Calu3 (cell line): ENCODE results near the gene ANKDD1B. TPM values are rescaled to one million over a fixed set of nuclear protein-coding genes. Genes with fewer than 3 reads are reported as not detected.

Experiments
- BruUV-seq: library from RNA; stranded (reverse); fragments of 400-500 nt; replicated peaks from 2 replicates; lab custom pipeline; 2021; lab: Mats Ljungman, UMichigan
- CTCF ChIA-PET: fragments of 300-600 bp; sonication (Branson Sonifier 250); formaldehyde crosslinking; loops from one replicate; lab custom pipeline; 2022; ENCODE audit warnings: antibody characterized with exemption; lab: Charles Lee
- DNase-seq: peaks from one replicate; pipeline ENCODE4 v3.0.0; 2022
- H3K27ac Mint-ChIP-seq: one replicate; pipeline ENCODE4 v1.8.0; 2022; ENCODE audit warnings: mixed read lengths; ENCODE audit not compliant: unreplicated experiment
- H3K27me3 Mint-ChIP-seq: one replicate; pipeline ENCODE4 v1.8.0; 2022; ENCODE audit warnings: mixed read lengths; ENCODE audit not compliant: unreplicated experiment
- H3K36me3 Mint-ChIP-seq: one replicate; pipeline ENCODE4 v1.8.0; 2022; ENCODE audit warnings: mild to moderate bottlenecking, moderate library complexity, mixed read lengths; ENCODE audit not compliant: insufficient read depth, unreplicated experiment
- H3K4me1 Mint-ChIP-seq: one replicate; pipeline ENCODE4 v1.8.0; 2022; ENCODE audit warnings: mild to moderate bottlenecking, low read depth, mixed read lengths; ENCODE audit not compliant: unreplicated experiment
- H3K4me3 Mint-ChIP-seq: one replicate; pipeline ENCODE4 v1.8.0; 2022; ENCODE audit warnings: mild to moderate bottlenecking, low read depth, moderate library complexity, mixed read lengths; ENCODE audit not compliant: unreplicated experiment
- H3K9me3 Mint-ChIP-seq: one replicate; pipeline ENCODE4 v1.8.0; 2022; ENCODE audit warnings: low read depth, mixed read lengths; ENCODE audit not compliant: unreplicated experiment
- CTCF ChIP-seq: fragments of 200-600 bp; IDR thresholded peaks from one replicate; pipeline ENCODE4 v1.8.0; 2022; ENCODE audit warnings: antibody characterized with exemption; ENCODE audit not compliant: unreplicated experiment
- intact Hi-C: fragments of 100-400 bp; cut with micrococcal nuclease; formaldehyde crosslinking; loops from one replicate; pipeline ENCODE4 v1.10.0; 2022; ENCODE audit not compliant: unreplicated experiment
- total RNA-seq: library from RNA; stranded (reverse); gene quantifications from 2 replicates; pipeline ENCODE4 v1.2.3, GENCODE V29; 2022

Gene ANKDD1B
- total RNA-seq, 1 experiment from 2014 or later: 1.3 TPM

- H3K9me3 Mint-ChIP-seq: no peaks in the 10 kb centered on the region
- H3K27me3 Mint-ChIP-seq: no peaks in the 10 kb centered on the region
- intact Hi-C loops: no loop called here
- peak overlapping the region; percentile 60 for H3K27ac Mint-ChIP-seq
- TF ChIP-seq CTCF: no peak
- no TSS peak for BruUV-seq
- peaks cover 51% of the 10 kb centered on the region for H3K4me1 Mint-ChIP-seq
- CTCF ChIA-PET: interaction anchor here (0.6 to 1.8 kb wide), 2 partner anchors 9 to 1869 kb away, joined by 3 to 5 read pairs; partner anchors contain the start of gene WDR41
- no peaks in the 10 kb centered on the region for H3K36me3 Mint-ChIP-seq
- no peak for DNase-seq
- no peak overlapping the region for H3K4me3 Mint-ChIP-seq
These were observed 12.6 kb downstream of the ANKDD1B start for GRCh38 chr5:75623846-75624245.

DNA sequence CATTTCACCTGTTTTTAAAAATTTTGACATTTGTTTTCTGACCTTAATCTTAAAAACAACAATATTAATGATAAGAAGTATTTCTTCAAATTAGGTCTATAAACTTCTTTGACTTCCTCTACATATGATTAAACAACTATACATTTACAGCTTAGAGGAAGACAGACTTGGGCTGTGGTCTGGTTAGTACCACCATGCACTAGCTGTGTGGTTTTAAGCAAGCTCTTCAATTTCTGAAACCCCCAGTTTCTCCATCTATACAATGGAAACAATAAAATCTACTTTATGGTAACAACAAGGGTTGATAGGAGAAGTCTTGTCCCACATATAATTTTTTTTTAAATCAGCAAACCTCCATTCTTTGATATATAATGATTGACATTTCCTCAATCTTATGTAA is 15.7 kb downstream of the ANKDD1B start:
- Mint-ChIP-seq H3K27me3 (no peaks in the 10 kb centered on the region), H3K36me3 (no peaks in the 10 kb centered on the region), H3K9me3 (no peaks in the 10 kb centered on the region), H3K27ac (no peak overlapping the region), H3K4me3 (no peak overlapping the region), H3K4me1 (peaks cover 38% of the 10 kb centered on the region)
- intact Hi-C loops: no loop called here
- no peak for TF ChIP-seq CTCF
- BruUV-seq: no TSS peak
- DNase-seq: no peak
- CTCF ChIA-PET: interaction anchor here (0.6 kb wide), 1 partner anchor 12 kb away, joined by 3 read pairs; no protein-coding TSS in a partner anchor

GRCh38 chr5:75627801-75628200 is 16.5 kb downstream of the ANKDD1B start:
- H3K9me3 Mint-ChIP-seq: no peaks in the 10 kb centered on the region
- H3K4me3 Mint-ChIP-seq: no peak overlapping the region
- CTCF ChIA-PET: interaction anchor here (0.5 kb wide), 1 partner anchor 190 kb away, joined by 5 read pairs; no protein-coding TSS in a partner anchor
- H3K36me3 Mint-ChIP-seq: no peaks in the 10 kb centered on the region
- BruUV-seq: no TSS peak
- TF ChIP-seq CTCF: no peak
- no peak for DNase-seq
- intact Hi-C loops: no loop called here
- H3K27me3 Mint-ChIP-seq: no peaks in the 10 kb centered on the region
- peaks cover 30% of the 10 kb centered on the region for H3K4me1 Mint-ChIP-seq
- H3K27ac Mint-ChIP-seq: no peak overlapping the region

GRCh38 chr5:75630875-75631274 is 19.6 kb downstream of the ANKDD1B start:
- no TSS peak for BruUV-seq
- no peak for DNase-seq
- intact Hi-C loops: no loop called here
- H3K27me3 Mint-ChIP-seq: no peaks in the 10 kb centered on the region
- H3K4me1 Mint-ChIP-seq: peaks cover 11% of the 10 kb centered on the region
- no peak overlapping the region for H3K27ac Mint-ChIP-seq
- no peaks in the 10 kb centered on the region for H3K36me3 Mint-ChIP-seq
- CTCF ChIA-PET: no interaction called here
- H3K4me3 Mint-ChIP-seq: no peak overlapping the region
- H3K9me3 Mint-ChIP-seq: peaks cover 2% of the 10 kb centered on the region
- TF ChIP-seq CTCF: no peak
